ENCODE data around the gene NUP98. TPM values are rescaled to one million over a fixed set of nuclear protein-coding genes. Genes with fewer than 3 reads are reported as not detected.

Gene NUP98
- total and polyA plus RNA-seq, 10 of the 15 experiments (the other 5 are each of a cell fraction or from before 2014, with no cell fraction given), result 21.7 to 108 (median 78.9) TPM

- H3K9ac ChIP-seq (ENCODE audit: control insufficient read depth, insufficient read depth, low read length), result no peak overlapping the region
- SMC1A ChIA-PET (ENCODE audit: uncharacterized antibody, unreplicated experiment), result interaction anchor here (1.8 kb wide), 1 partner anchor 23 kb away, joined by 4 read pairs; no protein-coding TSS in a partner anchor
- 79% methylated on average over 6 of the region's 6 CpGs for WGBS (ENCODE audit: insufficient coverage, insufficient replicate concordance, low lambda C conversion rate, missing lambda C conversion rate)
- DNase-seq (ENCODE audit: low read depth, low spot score), result no peak
- peaks cover 7 to 37% of the 10 kb centered on the region in 2 experiments; a peak in 3 of 4 replicates for H3K36me3 ChIP-seq (ENCODE audit: control insufficient read depth in 2 of 2, insufficient read depth in 2 of 2, low read length in 1 of 2)
- RAD21 ChIA-PET (ENCODE audit: unreplicated experiment), result no interaction called here
- no peaks in the 10 kb centered on the region for H4K20me1 ChIP-seq (ENCODE audit: control insufficient read depth, insufficient read depth)
- no peak overlapping the region for H3K4me2 ChIP-seq (ENCODE audit: control insufficient read depth, insufficient read depth)
- no peaks in the 10 kb centered on the region for H3K9me3 ChIP-seq (replicated peaks; ENCODE audit: control insufficient read depth, insufficient read depth, low read length)
- no peaks in the 10 kb centered on the region for H3K4me1 ChIP-seq (ENCODE audit: control insufficient read depth, insufficient read depth, low read length)
- CTCF ChIA-PET, result interaction anchor here (1.5 to 1.8 kb wide), 2 partner anchors 10 to 96 kb away, joined by 3 to 8 read pairs; partner anchors contain the start of gene PGAP2
- no peak overlapping the region for H3K27ac ChIP-seq (ENCODE audit: control insufficient read depth, insufficient read depth)
- intact Hi-C loops (cut with micrococcal nuclease; ENCODE audit: unreplicated experiment) (no loop called here), in situ Hi-C loops (cut with MboI) (no loop called here)
- H3K4me3 ChIP-seq, result no peak overlapping the region
- no peak overlapping the region for H2AFZ ChIP-seq (ENCODE audit: control insufficient read depth, low read depth, low read length)
- TF ChIP-seq BCL3 (IDR thresholded peaks at IDR 0.05; ENCODE audit: borderline replicate concordance, insufficient read depth, low read depth, low read length, poor library complexity, severe bottlenecking), result no peak
- TF ChIP-seq POLR2A (IDR thresholded peaks at IDR 0.05; ENCODE audit: low read depth, low read length), result no peak
- TF ChIP-seq YY1 (IDR thresholded peaks at IDR 0.05; ENCODE audit: low read depth, low read length), result no peak
- BruUV-seq (replicated peaks), result no TSS peak
- H3K79me2 ChIP-seq (ENCODE audit: control insufficient read depth, insufficient read depth, low read length), result no peaks in the 10 kb centered on the region
- H3K27me3 ChIP-seq (replicated peaks in 1 of 2; ENCODE audit: control insufficient read depth in 2 of 2, insufficient read depth in 2 of 2, low read length in 1 of 2), result no peaks in the 10 kb centered on the region
- FAIRE-seq, result no peak
- POLR2A ChIA-PET, result no interaction called here
- ATAC-seq, result no peak
Measured at GRCh38 chr11:3712274-3712673, 85.1 kb downstream of the NUP98 start.

- CTCF ChIA-PET, result interaction anchor here (1.5 to 1.9 kb wide), 3 partner anchors 8 to 98 kb away, joined by 3 to 8 read pairs (median 5); partner anchors contain the start of gene PGAP2
- no peak overlapping the region for H3K27ac ChIP-seq (ENCODE audit: control insufficient read depth, insufficient read depth)
- RAD21 ChIA-PET (ENCODE audit: unreplicated experiment), result no interaction called here
- 74% methylated on average over 4 of the region's 4 CpGs for WGBS (ENCODE audit: insufficient coverage, insufficient replicate concordance, low lambda C conversion rate, missing lambda C conversion rate)
- BruUV-seq (replicated peaks), result TSS peak; percentile 14
- no peaks in the 10 kb centered on the region for H3K79me2 ChIP-seq (ENCODE audit: control insufficient read depth, insufficient read depth, low read length)
- peaks cover 3 to 35% of the 10 kb centered on the region in 2 experiments; a peak in 3 of 4 replicates for H3K36me3 ChIP-seq (ENCODE audit: control insufficient read depth in 2 of 2, insufficient read depth in 2 of 2, low read length in 1 of 2)
- H3K9me3 ChIP-seq (replicated peaks; ENCODE audit: control insufficient read depth, insufficient read depth, low read length), result no peaks in the 10 kb centered on the region
- H4K20me1 ChIP-seq (ENCODE audit: control insufficient read depth, insufficient read depth), result no peaks in the 10 kb centered on the region
- POLR2A ChIA-PET, result no interaction called here
- no peak overlapping the region for H3K4me3 ChIP-seq
- in situ Hi-C loops (cut with MboI) (no loop called here), intact Hi-C loops (cut with micrococcal nuclease; ENCODE audit: unreplicated experiment) (no loop called here)
- DNase-seq (ENCODE audit: low read depth, low spot score) (no peak), ATAC-seq (no peak), FAIRE-seq (no peak)
- H2AFZ ChIP-seq (ENCODE audit: control insufficient read depth, low read depth, low read length), result no peak overlapping the region
- H3K4me2 ChIP-seq (ENCODE audit: control insufficient read depth, insufficient read depth), result no peak overlapping the region
- SMC1A ChIA-PET (ENCODE audit: uncharacterized antibody, unreplicated experiment), result interaction anchor here (1.4 to 1.8 kb wide), 4 partner anchors 9 to 98 kb away, joined by 3 to 5 read pairs (median 4); no protein-coding TSS in a partner anchor
- no peaks in the 10 kb centered on the region for H3K4me1 ChIP-seq (ENCODE audit: control insufficient read depth, insufficient read depth, low read length)
- no peaks in the 10 kb centered on the region for H3K27me3 ChIP-seq (replicated peaks in 1 of 2; ENCODE audit: control insufficient read depth in 2 of 2, insufficient read depth in 2 of 2, low read length in 1 of 2)
- no peak overlapping the region for H3K9ac ChIP-seq (ENCODE audit: control insufficient read depth, insufficient read depth, low read length)
- no peak for TF ChIP-seq CHD4 (IDR thresholded peaks at IDR 0.05)
- TF ChIP-seq CREM (IDR thresholded peaks at IDR 0.05; ENCODE audit: low read depth), result no peak
- no peak for TF ChIP-seq HDGF (IDR thresholded peaks at IDR 0.05)
- no peak for TF ChIP-seq BCL11A (IDR thresholded peaks at IDR 0.05; ENCODE audit: low read depth, low read length)
- no peak for TF ChIP-seq ZBTB40 (IDR thresholded peaks at IDR 0.05; ENCODE audit: borderline replicate concordance)
- TF ChIP-seq RBBP5 (conservative IDR thresholded peaks at IDR 0.05), result no peak
- no peak for TF ChIP-seq MYC (IDR thresholded peaks at IDR 0.05; ENCODE audit: insufficient read depth, insufficient read length, insufficient replicate concordance, low read length, severe bottlenecking)
- TF ChIP-seq MXI1 (IDR thresholded peaks at IDR 0.05; ENCODE audit: low read depth, low read length), result no peak
- TF ChIP-seq EZH2 (IDR thresholded peaks at IDR 0.05; ENCODE audit: borderline replicate concordance, control insufficient read depth, low read depth, low read length), result no peak
Measured at GRCh38 chr11:3710485-3711259, 86.7 kb downstream of the NUP98 start.

Measured in GM12878 (cell line).